HCT116 (cell line): Measurements from ENCODE around the gene PTGIS. TPM values are rescaled to one million over a fixed set of nuclear protein-coding genes. Genes with fewer than 3 reads are reported as not detected.

Experiments used
- ATAC-seq: fragments of 200-7000 bp; cut with Tn5 transposase; 2 replicates; pipeline ENCODE4 v1.9.1; 2020; ENCODE audit warnings: mild to moderate bottlenecking, moderate library complexity
- BruUV-seq: library from RNA; stranded (reverse); fragments of 400-500 nt; replicated peaks from 2 replicates; lab custom pipeline; 2021; lab: Mats Ljungman, UMichigan
- CTCF ChIA-PET: fragments of 300-600 bp; sonication (Branson Sonifier 250); formaldehyde crosslinking; loops from one replicate; lab custom pipeline; 2021; ENCODE audit warnings: antibody characterized with exemption; lab: Charles Lee
- POLR2A ChIA-PET: fragments of 300-600, 350-600 bp; sonication (Branson Sonifier 250); formaldehyde crosslinking; loops from one replicate; lab custom pipeline; 2021; ENCODE audit warnings: antibody characterized with exemption; lab: Charles Lee
- RAD21 ChIA-PET, 2 experiments: fragments of 300-600 bp; sonication (Branson Sonifier 250); formaldehyde crosslinking; loops; one replicate each; lab custom pipeline; 2023; ENCODE audit warnings: low total read pairs in 2 of 2; ENCODE audit not compliant: uncharacterized antibody in 2 of 2, unreplicated experiment in 2 of 2, low non-redundant PET in 1 of 2; lab: Charles Lee
- DNase-seq: peaks from one replicate; pipeline ENCODE4 v3.0.0-alpha.2; 2010; ENCODE audit warnings: low read depth, low spot score
- H2AFZ ChIP-seq: fragments of 200-600 bp; shearing (Covaris generic), sonication (generic); 2 replicates; pipeline ENCODE4 v1.6.1; 2017; ENCODE audit warnings: low read depth, mixed run types, mixed read lengths, antibody characterized with exemption, low read length; ENCODE audit not compliant: poor library complexity, severe bottlenecking
- H3K27ac ChIP-seq: 2 replicates; pipeline ENCODE4 v1.5.1; 2012; ENCODE audit warnings: low read depth, low read length
- H3K27me3 ChIP-seq: fragments of 200-600 bp; sonication (generic); 2 replicates; pipeline ENCODE4 v1.6.1; 2016; ENCODE audit warnings: mixed run types, low read length, mixed read lengths; ENCODE audit not compliant: insufficient read depth
- H3K36me3 ChIP-seq, 2 experiments: fragments of 200-500 bp in 1 of 2; fragments of 200-600 bp in 1 of 2; sonication (Bioruptor generic) in 1 of 2; sonication (generic) in 1 of 2; 2 replicates each; pipeline versions ENCODE4 v1.5.1 to v1.6.1; 2014 to 2016; ENCODE audit warnings: low read length in 2 of 2, inconsistent platforms in 1 of 2, mixed read lengths in 1 of 2, mixed run types in 1 of 2; ENCODE audit not compliant: insufficient read depth in 2 of 2, control insufficient read depth in 1 of 2
- H3K4me1 ChIP-seq, 2 experiments: fragments of 200-600 bp in 1 of 2; sonication (generic) in 1 of 2; 2 replicates each; pipeline versions ENCODE4 v1.5.1 to v1.6.1; 2012 to 2017; ENCODE audit warnings: low read length in 2 of 2, inconsistent platforms in 1 of 2, mild to moderate bottlenecking in 1 of 2, mixed read lengths in 1 of 2, mixed run types in 1 of 2, moderate library complexity in 1 of 2; ENCODE audit not compliant: insufficient read depth in 2 of 2, control insufficient read depth in 1 of 2
- H3K4me2 ChIP-seq: fragments of 200-600 bp; sonication (generic); 2 replicates; pipeline ENCODE4 v1.6.1; 2017; ENCODE audit warnings: mixed run types, low read length, mixed read lengths
- H3K4me3 ChIP-seq, 2 experiments: fragments of 200-600 bp in 1 of 2; sonication (generic) in 1 of 2; replicated peaks in 1 of 2; 2 replicates each; pipeline ENCODE4 v1.5.1; 2011 to 2016; ENCODE audit warnings: low read length in 2 of 2, control low read depth in 1 of 2, low read depth in 1 of 2, mild to moderate bottlenecking in 1 of 2, mixed read lengths in 1 of 2, mixed run types in 1 of 2
- H3K79me2 ChIP-seq: fragments of 200-600 bp; sonication (generic); 2 replicates; pipeline ENCODE4 v1.6.1; 2017; ENCODE audit warnings: mild to moderate bottlenecking, mixed run types, low read length, moderate library complexity, mixed read lengths; ENCODE audit not compliant: insufficient read depth
- H3K9ac ChIP-seq: fragments of 200-600 bp; sonication (generic); 2 replicates; pipeline ENCODE4 v1.6.1; 2016; ENCODE audit warnings: low read length, mixed read lengths
- H3K9me2 ChIP-seq: fragments of 200-600 bp; sonication (generic), shearing (Covaris generic); 2 replicates; pipeline ENCODE4 v1.6.1; 2017; ENCODE audit warnings: mixed run types, mild to moderate bottlenecking, moderate library complexity; ENCODE audit not compliant: insufficient read depth
- H3K9me3 ChIP-seq, 2 experiments: fragments of 200-500 bp in 1 of 2; fragments of 200-600 bp in 1 of 2; sonication (Bioruptor generic) in 1 of 2; sonication (generic) in 1 of 2; 2 replicates each; pipeline ENCODE4 v1.6.1; 2014 to 2017; ENCODE audit warnings: low read length in 2 of 2, mixed read lengths in 2 of 2, inconsistent platforms in 1 of 2, low read depth in 1 of 2, mild to moderate bottlenecking in 1 of 2, mixed run types in 1 of 2, moderate library complexity in 1 of 2; ENCODE audit not compliant: control insufficient read depth in 1 of 2, insufficient read depth in 1 of 2
- H4K20me1 ChIP-seq: fragments of 200-600 bp; sonication (generic), shearing (Covaris generic); 2 replicates; pipeline ENCODE4 v1.6.1; 2017; ENCODE audit warnings: mixed run types, mild to moderate bottlenecking, moderate library complexity; ENCODE audit not compliant: insufficient read depth
- CBX3 ChIP-seq: IDR thresholded peaks from 2 replicates; pipeline ENCODE4 v1.6.1; 2012; ENCODE audit warnings: low read depth
- EZH2 ChIP-seq: fragments of 200-600 bp; sonication (generic); IDR thresholded peaks from 2 replicates; pipeline ENCODE4 v1.6.1; 2017; ENCODE audit warnings: antibody characterized with exemption, mixed run types
- EZH2phosphoT487 ChIP-seq: fragments of 200-600 bp; IDR thresholded peaks from 2 replicates; pipeline ENCODE4 v1.6.1; 2018; ENCODE audit warnings: antibody characterized with exemption, borderline replicate concordance
- POLR2A ChIP-seq: IDR thresholded peaks from 2 replicates; pipeline ENCODE4 v1.7.0; 2011; ENCODE audit warnings: borderline replicate concordance; ENCODE audit not compliant: insufficient read depth, insufficient read length; ENCODE audit errors: extremely low read depth
- POLR2AphosphoS5 ChIP-seq: IDR thresholded peaks from 2 replicates; pipeline ENCODE4 v1.6.1; 2011; ENCODE audit warnings: mild to moderate bottlenecking, low read depth, low read length, moderate library complexity
- RAD21 ChIP-seq: IDR thresholded peaks from 2 replicates; pipeline ENCODE4 v1.6.1; 2012; ENCODE audit warnings: low read depth, mild to moderate bottlenecking
- SRF ChIP-seq: IDR thresholded peaks from 2 replicates; pipeline ENCODE4 v1.6.1; 2012; ENCODE audit warnings: low read depth
- intact Hi-C: fragments of 100-400 bp; cut with micrococcal nuclease; formaldehyde crosslinking; loops from 2 replicates; pipeline ENCODE4 v1.10.0; 2022
- total RNA-seq: library from RNA; stranded (reverse); gene quantifications from one replicate; pipeline ENCODE4 v1.2.1, GENCODE V29; 2021; ENCODE audit not compliant: unreplicated experiment
- TF ChIP-seq, protein P1 (sequence below): IDR thresholded peaks from 2 replicates; pipeline ENCODE4 v1.6.1; 2012; ENCODE audit warnings: low read depth
- TF ChIP-seq, protein P2 (sequence below), 3 experiments: fragments of 200-600 bp in 1 of 3; sonication (generic) in 1 of 3; IDR thresholded peaks in 2 of 3; conservative IDR thresholded peaks in 1 of 3; 2 replicates each; pipeline ENCODE4 v1.5.1; 2012 to 2017; ENCODE audit warnings: low read depth in 2 of 3, low read length in 2 of 3, antibody characterized with exemption in 1 of 3, borderline replicate concordance in 1 of 3, control low read depth in 1 of 3, mild to moderate bottlenecking in 1 of 3, mixed read lengths in 1 of 3, mixed run types in 1 of 3, moderate library complexity in 1 of 3; ENCODE audit not compliant: insufficient read depth in 1 of 3

Gene PTGIS
- total RNA-seq, 1 experiment from 2014 or later = 0.25 TPM

DNA sequence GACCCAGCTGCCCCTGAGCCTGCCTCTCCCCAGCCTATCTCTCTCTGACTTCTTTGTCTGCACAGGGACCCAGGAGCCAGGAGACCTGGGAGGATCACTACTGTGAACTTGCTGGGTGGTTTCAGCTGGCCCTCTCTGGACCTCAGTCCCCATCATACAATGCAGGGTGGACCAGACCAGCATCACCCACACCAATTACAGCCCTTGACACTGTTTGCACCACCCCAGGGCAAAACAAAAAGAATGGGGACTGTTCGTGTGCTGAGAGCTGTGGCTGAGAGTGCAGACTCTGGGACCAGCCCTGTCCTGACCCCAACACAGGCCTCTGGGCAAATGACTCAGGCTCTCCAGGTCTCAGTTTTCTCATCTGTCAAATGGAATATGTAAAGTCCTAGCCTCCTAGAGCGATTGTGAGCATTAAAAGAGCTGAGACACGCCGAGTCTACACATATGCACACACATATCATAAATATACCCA lies 25.4 kb downstream of the PTGIS start:
- no peak overlapping the region for H3K4me2 ChIP-seq

GRCh38 chr20:49541733-49542513 lies 26.0 kb downstream of the PTGIS start:
- Histone ChIP-seq H3K9ac (no peak overlapping the region), H3K4me3 (no peak overlapping the region), H3K36me3 (no peaks in the 10 kb centered on the region), H3K9me3 (peaks cover 4 to 15% of the 10 kb centered on the region in 2 experiments; a peak in 2 of 4 replicates), H3K27ac (no peak overlapping the region), H3K79me2 (no peaks in the 10 kb centered on the region), H3K4me1 (no peaks in the 10 kb centered on the region), H2AFZ (peak overlapping the region; percentile 28), H3K4me2 (no peak overlapping the region), H3K27me3 (no peaks in the 10 kb centered on the region), H3K9me2 (no peaks in the 10 kb centered on the region), H4K20me1 (no peaks in the 10 kb centered on the region)
- ChIA-PET RAD21 (interaction anchor here (0.6 to 1.2 kb wide), 7 partner anchors 62 to 304 kb away, joined by 3 to 10 read pairs (median 7); no protein-coding TSS in a partner anchor), CTCF (interaction anchor here (0.6 to 2.9 kb wide), 21 partner anchors 10 to 552 kb away, joined by 3 to 66 read pairs (median 5); no protein-coding TSS in a partner anchor), POLR2A (interaction anchor here (1.1 kb wide), 1 partner anchor 66 kb away, joined by 3 read pairs; no protein-coding TSS in a partner anchor)
- peak; percentile 77 for ATAC-seq
- peak; percentile 67 for DNase-seq
- TF ChIP-seq, protein P1, sequence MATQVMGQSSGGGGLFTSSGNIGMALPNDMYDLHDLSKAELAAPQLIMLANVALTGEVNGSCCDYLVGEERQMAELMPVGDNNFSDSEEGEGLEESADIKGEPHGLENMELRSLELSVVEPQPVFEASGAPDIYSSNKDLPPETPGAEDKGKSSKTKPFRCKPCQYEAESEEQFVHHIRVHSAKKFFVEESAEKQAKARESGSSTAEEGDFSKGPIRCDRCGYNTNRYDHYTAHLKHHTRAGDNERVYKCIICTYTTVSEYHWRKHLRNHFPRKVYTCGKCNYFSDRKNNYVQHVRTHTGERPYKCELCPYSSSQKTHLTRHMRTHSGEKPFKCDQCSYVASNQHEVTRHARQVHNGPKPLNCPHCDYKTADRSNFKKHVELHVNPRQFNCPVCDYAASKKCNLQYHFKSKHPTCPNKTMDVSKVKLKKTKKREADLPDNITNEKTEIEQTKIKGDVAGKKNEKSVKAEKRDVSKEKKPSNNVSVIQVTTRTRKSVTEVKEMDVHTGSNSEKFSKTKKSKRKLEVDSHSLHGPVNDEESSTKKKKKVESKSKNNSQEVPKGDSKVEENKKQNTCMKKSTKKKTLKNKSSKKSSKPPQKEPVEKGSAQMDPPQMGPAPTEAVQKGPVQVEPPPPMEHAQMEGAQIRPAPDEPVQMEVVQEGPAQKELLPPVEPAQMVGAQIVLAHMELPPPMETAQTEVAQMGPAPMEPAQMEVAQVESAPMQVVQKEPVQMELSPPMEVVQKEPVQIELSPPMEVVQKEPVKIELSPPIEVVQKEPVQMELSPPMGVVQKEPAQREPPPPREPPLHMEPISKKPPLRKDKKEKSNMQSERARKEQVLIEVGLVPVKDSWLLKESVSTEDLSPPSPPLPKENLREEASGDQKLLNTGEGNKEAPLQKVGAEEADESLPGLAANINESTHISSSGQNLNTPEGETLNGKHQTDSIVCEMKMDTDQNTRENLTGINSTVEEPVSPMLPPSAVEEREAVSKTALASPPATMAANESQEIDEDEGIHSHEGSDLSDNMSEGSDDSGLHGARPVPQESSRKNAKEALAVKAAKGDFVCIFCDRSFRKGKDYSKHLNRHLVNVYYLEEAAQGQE = no peak
- TF ChIP-seq SRF (no peak), POLR2A (no peak), POLR2AphosphoS5 (no peak), EZH2 (no peak), RAD21 (peak; percentile 93), CBX3 (peak; percentile 27; the same call in 1 of the 2 replicates), EZH2phosphoT487 (no peak)
- TF ChIP-seq, protein P2, sequence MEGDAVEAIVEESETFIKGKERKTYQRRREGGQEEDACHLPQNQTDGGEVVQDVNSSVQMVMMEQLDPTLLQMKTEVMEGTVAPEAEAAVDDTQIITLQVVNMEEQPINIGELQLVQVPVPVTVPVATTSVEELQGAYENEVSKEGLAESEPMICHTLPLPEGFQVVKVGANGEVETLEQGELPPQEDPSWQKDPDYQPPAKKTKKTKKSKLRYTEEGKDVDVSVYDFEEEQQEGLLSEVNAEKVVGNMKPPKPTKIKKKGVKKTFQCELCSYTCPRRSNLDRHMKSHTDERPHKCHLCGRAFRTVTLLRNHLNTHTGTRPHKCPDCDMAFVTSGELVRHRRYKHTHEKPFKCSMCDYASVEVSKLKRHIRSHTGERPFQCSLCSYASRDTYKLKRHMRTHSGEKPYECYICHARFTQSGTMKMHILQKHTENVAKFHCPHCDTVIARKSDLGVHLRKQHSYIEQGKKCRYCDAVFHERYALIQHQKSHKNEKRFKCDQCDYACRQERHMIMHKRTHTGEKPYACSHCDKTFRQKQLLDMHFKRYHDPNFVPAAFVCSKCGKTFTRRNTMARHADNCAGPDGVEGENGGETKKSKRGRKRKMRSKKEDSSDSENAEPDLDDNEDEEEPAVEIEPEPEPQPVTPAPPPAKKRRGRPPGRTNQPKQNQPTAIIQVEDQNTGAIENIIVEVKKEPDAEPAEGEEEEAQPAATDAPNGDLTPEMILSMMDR (IDR thresholded peaks at IDR 0.05 in 2 of 3, conservative IDR thresholded peaks at IDR 0.05 in 1 of 3; ENCODE audit: borderline replicate concordance in 1 of 3, insufficient read depth in 1 of 3, low read depth in 2 of 3, low read length in 2 of 3) = peak; percentile 72 to 98 (median 86)
- no TSS peak for BruUV-seq
- intact Hi-C loops = loop anchor here (1.0 to 5.0 kb wide), 3 partner anchors 67 to 386 kb away; no protein-coding TSS in a partner anchor

More for the DNA sequence above, 25.4 kb downstream of the PTGIS start:
- Histone ChIP-seq H3K9me3 (peaks cover 4 to 15% of the 10 kb centered on the region in 2 experiments; a peak in 2 of 4 replicates), H4K20me1 (no peaks in the 10 kb centered on the region), H3K36me3 (no peaks in the 10 kb centered on the region), H3K27ac (no peak overlapping the region), H3K4me3 (no peak overlapping the region), H3K9me2 (no peaks in the 10 kb centered on the region), H2AFZ (no peak overlapping the region), H3K79me2 (no peaks in the 10 kb centered on the region), H3K27me3 (no peaks in the 10 kb centered on the region), H3K9ac (no peak overlapping the region), H3K4me1 (no peaks in the 10 kb centered on the region)
- POLR2A ChIA-PET = no interaction called here
- no peak for ATAC-seq
- RAD21 ChIA-PET = interaction anchor here (1.2 kb wide), 2 partner anchors 66 to 68 kb away, joined by 3 to 10 read pairs; no protein-coding TSS in a partner anchor
- BruUV-seq = no TSS peak
- no peak for DNase-seq
- CTCF ChIA-PET = interaction anchor here (1.5 to 2.9 kb wide), 6 partner anchors 9 to 303 kb away, joined by 3 to 66 read pairs (median 16); no protein-coding TSS in a partner anchor
- TF ChIP-seq RAD21 (no peak), EZH2 (no peak), CBX3 (no peak)
- intact Hi-C loops = loop anchor here (5.0 kb wide), 1 partner anchor 345 kb away; no protein-coding TSS in a partner anchor
